ENCODE measurements around the gene MANSC1.

The MANSC1 gene

GRCh38 chr12:12282202-12282601 is 67.8 kb downstream of the MANSC1 start:
- H3K4me3 ChIP-seq (ENCODE audit: low read depth, low read length): no peak overlapping the region
- no peak for DNase-seq (ENCODE audit: low read depth)

- no peak for DNase-seq (ENCODE audit: low read depth)
Observed at GRCh38 chr12:12281134-12281533, 68.9 kb downstream of the MANSC1 start.

GRCh38 chr12:12278899-12279298 is 71.1 kb downstream of the MANSC1 start:
- DNase-seq (ENCODE audit: low read depth): no peak
- no peak overlapping the region for H3K4me3 ChIP-seq (ENCODE audit: low read depth, low read length)

More at GRCh38 chr12:12281134-12281533, 68.9 kb downstream of the MANSC1 start:
- H3K4me3 ChIP-seq (ENCODE audit: low read depth, low read length): no peak overlapping the region
